Transverse colon (tissue), 4 donors: Measurements from ENCODE around the gene TTC38.

Experiments
- CTCF ChIP-seq, 5 experiments: fragments of 200-600 bp in 3 of 5; fragments of 450-650 bp in 2 of 5; sonication (generic) in 3 of 5; IDR thresholded peaks; 1 replicate in 2 of 5; 2 replicates in 3 of 5; pipeline ENCODE4 v1.5.1; 2016 to 2017; ENCODE audit warnings: antibody characterized with exemption in 5 of 5, inconsistent platforms in 3 of 5, mild to moderate bottlenecking in 2 of 5, moderate library complexity in 1 of 5
- POLR2A ChIP-seq: fragments of 450-650 bp; IDR thresholded peaks from one replicate; pipeline ENCODE4 v1.6.1; 2016; ENCODE audit warnings: antibody characterized with exemption, mild to moderate bottlenecking, moderate library complexity
- POLR2AphosphoS5 ChIP-seq, 3 donors: sonication (generic); formaldehyde crosslinking; IDR thresholded peaks; one replicate each; pipeline ENCODE4 v1.6.1; 2016; ENCODE audit warnings: antibody characterized with exemption in 3 of 3

DNA sequence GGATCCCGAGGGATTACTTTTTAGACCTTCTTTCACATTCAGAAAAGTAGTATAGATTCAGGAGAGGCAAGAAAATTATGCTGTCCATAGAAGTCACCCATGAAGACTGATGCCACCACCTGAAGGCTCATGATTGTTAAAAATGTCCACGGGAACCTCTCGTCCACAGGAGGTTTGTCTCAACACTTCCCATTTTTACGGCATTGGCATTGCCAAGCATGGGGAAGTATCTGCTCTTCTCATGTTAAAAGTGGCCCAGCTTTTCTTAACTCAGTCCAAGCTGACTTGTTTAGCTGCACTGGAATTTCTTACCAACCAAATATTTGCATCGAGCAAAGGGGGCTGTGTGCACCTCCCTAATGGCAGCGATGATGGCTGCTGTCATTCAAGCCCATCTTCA lies 27.3 kb upstream of the TTC38 start:
- TF ChIP-seq CTCF (IDR thresholded peaks at IDR 0.05) (no peak), POLR2A (no peak), POLR2AphosphoS5 (IDR thresholded peaks at IDR 0.05) (no peak)
